Cardiac muscle cell (in vitro differentiated cells and primary cell): Measurements from ENCODE around the gene EXOC6B. TPM values are rescaled to one million over a fixed set of nuclear protein-coding genes. Genes with fewer than 3 reads are reported as not detected.

Source experiments
- DNase-seq, 2 donors: peaks; one replicate each; pipeline versions ENCODE4 v3.0.0 to v3.0.0-alpha.2; 2010 to 2017; ENCODE audit warnings: low read depth in 1 of 2, low spot score in 1 of 2
- H3K27ac ChIP-seq: fragments of 200-600 bp; sonication (generic); 2 replicates; pipeline ENCODE4 v1.5.1; 2016
- H3K27me3 ChIP-seq: fragments of 200-600 bp; sonication (generic); 2 replicates; pipeline ENCODE4 v1.6.0; 2016; ENCODE audit warnings: control low read depth
- H3K36me3 ChIP-seq: fragments of 200-600 bp; sonication (generic); 2 replicates; pipeline ENCODE4 v1.5.1; 2016; ENCODE audit warnings: control low read depth
- H3K4me1 ChIP-seq: fragments of 200-600 bp; sonication (generic); 2 replicates; pipeline ENCODE4 v1.8.1; 2017; ENCODE audit warnings: low read depth, mild to moderate bottlenecking, mixed run types
- H3K4me3 ChIP-seq: fragments of 200-600 bp; sonication (generic); 2 replicates; pipeline ENCODE4 v1.5.1; 2016; ENCODE audit warnings: mild to moderate bottlenecking
- H3K9me3 ChIP-seq: fragments of 200-600 bp; sonication (generic); 2 replicates; pipeline ENCODE4 v1.5.1; 2017; ENCODE audit warnings: low read depth, mild to moderate bottlenecking, control low read depth
- polyA plus RNA-seq: library from polyadenylated mRNA; unstranded; fragments of >200 nt; fragmentation: Nextera tagmentation; extraction: Ambion mirVana; gene quantifications from 2 replicates; pipeline ENCODE4 v1.2.1, GENCODE V29; 2016
- total RNA-seq: library from RNA; depleted of rRNA; stranded (reverse); fragments of >200 nt; gene quantifications from 2 replicates; pipeline ENCODE4 v1.2.3, GENCODE V29; 2016
- TF ChIP-seq, protein P1 (sequence below): IDR thresholded peaks from 2 replicates; pipeline ENCODE4 v1.5.1; 2012; ENCODE audit warnings: low read depth, mild to moderate bottlenecking, low read length

The EXOC6B gene
- total and polyA plus RNA-seq, 2 experiments from 2014 or later: 21.7 to 23.9 TPM

GRCh38 chr2:72273384-72273783 is 552.4 kb downstream of the EXOC6B start:
- TF ChIP-seq, protein P1, sequence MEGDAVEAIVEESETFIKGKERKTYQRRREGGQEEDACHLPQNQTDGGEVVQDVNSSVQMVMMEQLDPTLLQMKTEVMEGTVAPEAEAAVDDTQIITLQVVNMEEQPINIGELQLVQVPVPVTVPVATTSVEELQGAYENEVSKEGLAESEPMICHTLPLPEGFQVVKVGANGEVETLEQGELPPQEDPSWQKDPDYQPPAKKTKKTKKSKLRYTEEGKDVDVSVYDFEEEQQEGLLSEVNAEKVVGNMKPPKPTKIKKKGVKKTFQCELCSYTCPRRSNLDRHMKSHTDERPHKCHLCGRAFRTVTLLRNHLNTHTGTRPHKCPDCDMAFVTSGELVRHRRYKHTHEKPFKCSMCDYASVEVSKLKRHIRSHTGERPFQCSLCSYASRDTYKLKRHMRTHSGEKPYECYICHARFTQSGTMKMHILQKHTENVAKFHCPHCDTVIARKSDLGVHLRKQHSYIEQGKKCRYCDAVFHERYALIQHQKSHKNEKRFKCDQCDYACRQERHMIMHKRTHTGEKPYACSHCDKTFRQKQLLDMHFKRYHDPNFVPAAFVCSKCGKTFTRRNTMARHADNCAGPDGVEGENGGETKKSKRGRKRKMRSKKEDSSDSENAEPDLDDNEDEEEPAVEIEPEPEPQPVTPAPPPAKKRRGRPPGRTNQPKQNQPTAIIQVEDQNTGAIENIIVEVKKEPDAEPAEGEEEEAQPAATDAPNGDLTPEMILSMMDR: no peak
- DNase-seq: no peak
- Histone ChIP-seq H3K9me3 (no peaks in the 10 kb centered on the region), H3K36me3 (no peaks in the 10 kb centered on the region), H3K27ac (no peak overlapping the region), H3K4me3 (no peak overlapping the region), H3K27me3 (no peaks in the 10 kb centered on the region), H3K4me1 (peaks cover 41% of the 10 kb centered on the region)

GRCh38 chr2:72271766-72272641 is 553.8 kb downstream of the EXOC6B start:
- peak in 1 of 2 donors; percentile 75 for DNase-seq
- Histone ChIP-seq H3K27ac (no peak overlapping the region), H3K27me3 (no peaks in the 10 kb centered on the region), H3K36me3 (no peaks in the 10 kb centered on the region), H3K4me1 (peaks cover 41% of the 10 kb centered on the region), H3K4me3 (no peak overlapping the region), H3K9me3 (no peaks in the 10 kb centered on the region)
- TF ChIP-seq, protein P1: no peak

GRCh38 chr2:72271276-72271614 is 554.6 kb downstream of the EXOC6B start:
- Histone ChIP-seq H3K9me3 (no peaks in the 10 kb centered on the region), H3K27ac (no peak overlapping the region), H3K4me1 (peaks cover 41% of the 10 kb centered on the region), H3K36me3 (no peaks in the 10 kb centered on the region), H3K4me3 (no peak overlapping the region), H3K27me3 (no peaks in the 10 kb centered on the region)
- no peak for DNase-seq
- TF ChIP-seq, protein P1: no peak

- no peak overlapping the region for H3K4me3 ChIP-seq
- H3K36me3 ChIP-seq: no peaks in the 10 kb centered on the region
- H3K27ac ChIP-seq: no peak overlapping the region
- no peaks in the 10 kb centered on the region for H3K9me3 ChIP-seq
- peaks cover 37% of the 10 kb centered on the region for H3K4me1 ChIP-seq
- no peaks in the 10 kb centered on the region for H3K27me3 ChIP-seq
- TF ChIP-seq, protein P1: no peak
- DNase-seq: no peak
These were observed 555.1 kb downstream of the EXOC6B start for GRCh38 chr2:72270556-72271275.

GRCh38 chr2:72263776-72264060 is 562.1 kb downstream of the EXOC6B start:
- Histone ChIP-seq H3K36me3 (no peaks in the 10 kb centered on the region), H3K27ac (no peak overlapping the region), H3K4me3 (no peak overlapping the region), H3K27me3 (no peaks in the 10 kb centered on the region), H3K9me3 (no peaks in the 10 kb centered on the region), H3K4me1 (no peaks in the 10 kb centered on the region)
- DNase-seq: no peak
- TF ChIP-seq, protein P1: no peak
